ENCODE data around the gene NUDT14.
A peak's percentile ranks its signal among the peaks of the same experiment; 100 is the strongest.

Gene NUDT14

GRCh38 chr14:105180592-105181548 is at the start of gene NUDT14:
Gene NUDT14, minus strand, starts transcription at chr14:105181312. Its CDS starts 103 bp downstream, at chr14:105181209.
- Mint-ChIP-seq H3K27ac (no peak within 1 kb of the TSS), H3K36me3 (no peaks in the 10 kb centered on the region), H3K4me3 (peak within 1 kb of the TSS; percentile 70 to 72), H3K27me3 (peaks cover 21 to 36% of the 10 kb centered on the region in 2 donors), H3K9me3 (no peaks in the 10 kb centered on the region), H3K4me1 (peaks cover 3 to 10% of the 10 kb centered on the region in 2 donors)
- DNase-seq (peak; percentile 58), ATAC-seq (replicated peaks) (peak; percentile 87 to 91)

GRCh38 chr14:105229099-105229655 is 48.1 kb upstream of the NUDT14 start:
- DNase-seq: no peak
- Mint-ChIP-seq H3K27me3 (no peaks in the 10 kb centered on the region), H3K4me1 (peaks cover 0 to 1% of the 10 kb centered on the region in 2 donors), H3K4me3 (no peak overlapping the region), H3K9me3 (no peaks in the 10 kb centered on the region), H3K36me3 (peaks cover 16 to 28% of the 10 kb centered on the region in 2 donors), H3K27ac (no peak overlapping the region)
- ATAC-seq (replicated peaks): no peak

- no peak overlapping the region for H3K4me3 Mint-ChIP-seq
- H3K9me3 Mint-ChIP-seq: no peaks in the 10 kb centered on the region
- H3K36me3 Mint-ChIP-seq: peaks cover 16 to 28% of the 10 kb centered on the region in 2 donors
- no peaks in the 10 kb centered on the region for H3K27me3 Mint-ChIP-seq
- H3K4me1 Mint-ChIP-seq: peaks cover 0 to 1% of the 10 kb centered on the region in 2 donors
- no peak overlapping the region for H3K27ac Mint-ChIP-seq
- no peak for ATAC-seq (replicated peaks)
- DNase-seq: no peak
Measured at GRCh38 chr14:105228562-105228961, 47.5 kb upstream of the NUDT14 start.

GRCh38 chr14:105227346-105227745 is 46.2 kb upstream of the NUDT14 start:
- Mint-ChIP-seq H3K27me3 (no peaks in the 10 kb centered on the region), H3K9me3 (no peaks in the 10 kb centered on the region), H3K4me1 (peaks cover 0 to 1% of the 10 kb centered on the region in 2 donors), H3K36me3 (peaks cover 22 to 35% of the 10 kb centered on the region in 2 donors), H3K27ac (no peak overlapping the region), H3K4me3 (no peak overlapping the region)
- no peak for ATAC-seq (replicated peaks)
- DNase-seq: no peak

GRCh38 chr14:105226198-105226597 is 45.1 kb upstream of the NUDT14 start:
- no peak overlapping the region for H3K4me3 Mint-ChIP-seq
- no peak for DNase-seq
- H3K27ac Mint-ChIP-seq: no peak overlapping the region
- peaks cover 27 to 42% of the 10 kb centered on the region in 2 donors for H3K36me3 Mint-ChIP-seq
- no peak for ATAC-seq (replicated peaks)
- H3K27me3 Mint-ChIP-seq: no peaks in the 10 kb centered on the region
- H3K9me3 Mint-ChIP-seq: no peaks in the 10 kb centered on the region
- peaks cover 0 to 1% of the 10 kb centered on the region in 2 donors for H3K4me1 Mint-ChIP-seq

GRCh38 chr14:105224845-105225570 is 43.9 kb upstream of the NUDT14 start:
- ATAC-seq (replicated peaks): no peak
- Mint-ChIP-seq H3K36me3 (peaks cover 32 to 50% of the 10 kb centered on the region in 2 donors), H3K4me3 (no peak overlapping the region), H3K4me1 (peaks cover 0 to 1% of the 10 kb centered on the region in 2 donors), H3K27me3 (no peaks in the 10 kb centered on the region), H3K27ac (no peak overlapping the region), H3K9me3 (no peaks in the 10 kb centered on the region)
- DNase-seq: no peak

- peaks cover 35 to 55% of the 10 kb centered on the region in 2 donors for H3K36me3 Mint-ChIP-seq
- no peaks in the 10 kb centered on the region for H3K27me3 Mint-ChIP-seq
Measured at GRCh38 chr14:105223770-105224544, 42.8 kb upstream of the NUDT14 start.

GRCh38 chr14:105223260-105223659 is 42.1 kb upstream of the NUDT14 start:
- H3K4me1 Mint-ChIP-seq: no peaks in the 10 kb centered on the region

More at GRCh38 chr14:105223770-105224544, 42.8 kb upstream of the NUDT14 start:
- DNase-seq (no peak), ATAC-seq (replicated peaks) (no peak)
- H3K4me3 Mint-ChIP-seq: no peak overlapping the region
- no peaks in the 10 kb centered on the region for H3K9me3 Mint-ChIP-seq
- H3K27ac Mint-ChIP-seq: no peak overlapping the region
- H3K4me1 Mint-ChIP-seq: no peaks in the 10 kb centered on the region

GRCh38 chr14:105221598-105222178 is 40.6 kb upstream of the NUDT14 start:
- Mint-ChIP-seq H3K36me3 (peaks cover 45 to 58% of the 10 kb centered on the region in 2 donors), H3K27me3 (no peaks in the 10 kb centered on the region), H3K4me3 (no peak overlapping the region), H3K4me1 (no peaks in the 10 kb centered on the region), H3K9me3 (no peaks in the 10 kb centered on the region), H3K27ac (no peak overlapping the region)
- DNase-seq (no peak), ATAC-seq (replicated peaks) (no peak)

More at GRCh38 chr14:105223260-105223659, 42.1 kb upstream of the NUDT14 start:
- H3K27me3 Mint-ChIP-seq: no peaks in the 10 kb centered on the region
- peaks cover 40 to 57% of the 10 kb centered on the region in 2 donors for H3K36me3 Mint-ChIP-seq
- no peak overlapping the region for H3K27ac Mint-ChIP-seq
- H3K9me3 Mint-ChIP-seq: no peaks in the 10 kb centered on the region
- no peak overlapping the region for H3K4me3 Mint-ChIP-seq
- DNase-seq (no peak), ATAC-seq (replicated peaks) (no peak)

- DNase-seq: no peak
- Mint-ChIP-seq H3K4me1 (peaks cover 0 to under 1% of the 10 kb centered on the region in 2 donors), H3K9me3 (no peaks in the 10 kb centered on the region), H3K27ac (no peak overlapping the region), H3K27me3 (no peaks in the 10 kb centered on the region), H3K4me3 (no peak overlapping the region), H3K36me3 (peaks cover 39 to 57% of the 10 kb centered on the region in 2 donors)
- no peak for ATAC-seq (replicated peaks)
Measured at GRCh38 chr14:105220699-105221597, 39.8 kb upstream of the NUDT14 start.

GRCh38 chr14:105219753-105220152 is 38.6 kb upstream of the NUDT14 start:
- peaks cover 0 to 2% of the 10 kb centered on the region in 2 donors for H3K4me1 Mint-ChIP-seq
- ATAC-seq (replicated peaks) (no peak), DNase-seq (no peak)
- H3K4me3 Mint-ChIP-seq: no peak overlapping the region
- no peak overlapping the region for H3K27ac Mint-ChIP-seq
- H3K27me3 Mint-ChIP-seq: no peaks in the 10 kb centered on the region
- H3K36me3 Mint-ChIP-seq: peaks cover 35 to 60% of the 10 kb centered on the region in 2 donors
- H3K9me3 Mint-ChIP-seq: no peaks in the 10 kb centered on the region

- H3K9me3 Mint-ChIP-seq: no peaks in the 10 kb centered on the region
- H3K4me3 Mint-ChIP-seq: no peak overlapping the region
- H3K36me3 Mint-ChIP-seq: peaks cover 39 to 60% of the 10 kb centered on the region in 2 donors
- no peaks in the 10 kb centered on the region for H3K27me3 Mint-ChIP-seq
- H3K27ac Mint-ChIP-seq: peak overlapping the region; percentile 67
- peaks cover 0 to 2% of the 10 kb centered on the region in 2 donors for H3K4me1 Mint-ChIP-seq
- ATAC-seq (replicated peaks): no peak
- no peak for DNase-seq
Measured at GRCh38 chr14:105219043-105219612, 38.0 kb upstream of the NUDT14 start.
